ENCODE data around the gene PRPH.
"Not testable (repeated sequence)": the region's sequence is repeated elsewhere in the genome, so short reads cannot be mapped to it uniquely, and the experiment has no call there.

Gene PRPH

GRCh38 chr12:49295082-49295936 is at the start of gene PRPH:
TSS of gene PRPH (plus strand) at chr12:49295147. CDS start at chr12:49295201, 54 bp downstream.
- DNase-seq: no peak

- DNase-seq: no peak
These were observed 43.6 kb upstream of the PRPH start for GRCh38 chr12:49251357-49251756.

GRCh38 chr12:49253033-49253623 is 41.8 kb upstream of the PRPH start:
- DNase-seq: no peak

- not testable (repeated sequence) for DNase-seq
These were observed 39.5 kb upstream of the PRPH start for GRCh38 chr12:49255456-49255855.

GRCh38 chr12:49255857-49256637 is 38.9 kb upstream of the PRPH start:
- DNase-seq: no peak

- not testable (repeated sequence) for DNase-seq
These were observed 37.3 kb upstream of the PRPH start for GRCh38 chr12:49257508-49258184.

GRCh38 chr12:49259452-49259851 is 35.5 kb upstream of the PRPH start:
- DNase-seq: no peak

- no peak for DNase-seq
These were observed 34.8 kb upstream of the PRPH start for GRCh38 chr12:49260166-49260565.

- DNase-seq: no peak
These were observed 34.2 kb upstream of the PRPH start for GRCh38 chr12:49260571-49261363.

- no peak for DNase-seq
These were observed 33.2 kb upstream of the PRPH start for GRCh38 chr12:49261721-49262120.

GRCh38 chr12:49263400-49263763 is 31.6 kb upstream of the PRPH start:
- DNase-seq: no peak

- peak; percentile 37 for DNase-seq
These were observed 30.5 kb upstream of the PRPH start for GRCh38 chr12:49264466-49264872.

- peak; percentile 78 for DNase-seq
These were observed 29.8 kb upstream of the PRPH start, which contains the start of gene TUBA1C for GRCh38 chr12:49264873-49265792. TSS of gene TUBA1C (plus strand) at chr12:49265082. CDS start at chr12:49265182, 100 bp downstream.

GRCh38 chr12:49269191-49269590 is 25.8 kb upstream of the PRPH start:
- DNase-seq: not testable (repeated sequence)

GRCh38 chr12:49272790-49273725 is 21.9 kb upstream of the PRPH start:
- DNase-seq: no peak

- no peak for DNase-seq
These were observed 21.1 kb upstream of the PRPH start for GRCh38 chr12:49273726-49274395.

GRCh38 chr12:49274396-49275069 is 20.4 kb upstream of the PRPH start:
- no peak for DNase-seq
